ENCODE results near the gene ANKRD24. TPM values are rescaled to one million over a fixed set of nuclear protein-coding genes. Genes with fewer than 3 reads are reported as not detected.
"Not testable (repeated sequence)": the region's sequence is repeated elsewhere in the genome, so short reads cannot be mapped to it uniquely, and the experiment has no call there.

The ANKRD24 gene
- total RNA-seq, 1 donor from 2014 or later, result 0.26 TPM

DNA sequence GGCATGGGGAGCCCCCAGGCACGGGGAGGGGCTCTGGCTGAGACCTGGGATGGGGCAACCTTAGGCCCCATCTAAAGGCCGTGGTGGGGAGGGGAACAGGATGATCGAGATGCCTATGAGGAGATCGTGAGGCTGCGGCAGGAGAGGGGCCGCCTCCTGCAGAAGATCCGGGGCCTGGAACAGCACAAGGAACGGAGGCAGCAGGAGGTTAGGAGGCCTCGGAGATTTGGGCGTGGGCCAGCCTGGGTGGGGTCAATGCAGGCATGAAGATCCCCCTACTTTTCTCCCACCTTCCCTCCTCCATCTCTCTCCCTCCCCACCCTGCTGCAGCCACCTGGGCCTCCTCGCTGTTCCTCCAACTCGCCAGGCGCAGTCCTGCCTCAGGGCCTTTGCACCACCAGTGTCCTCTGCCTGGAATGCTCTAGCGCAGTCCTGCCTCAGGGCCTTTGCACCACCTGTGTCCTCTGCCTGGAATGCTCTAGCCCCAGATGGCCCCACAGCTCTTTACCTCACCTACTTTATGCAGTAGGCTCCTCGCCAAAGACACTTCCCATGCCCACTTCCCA, 27.8 kb downstream of the ANKRD24 start:
- H3K4me3 ChIP-seq (ENCODE audit: low read depth, low read length), result no peak overlapping the region
- no peaks in the 10 kb centered on the region for H3K27me3 ChIP-seq (ENCODE audit: control insufficient read depth, insufficient read depth, low read length)
- no peak for FAIRE-seq
- no peak for TF ChIP-seq CTCF (IDR thresholded peaks at IDR 0.05; ENCODE audit: insufficient read depth, low read length, severe bottlenecking)
- no peaks in the 10 kb centered on the region for H3K36me3 ChIP-seq (ENCODE audit: control insufficient read depth, insufficient read depth, low read length)
- DNase-seq (ENCODE audit: low read depth), result no peak

GRCh38 chr19:4213116-4213515, 30.6 kb downstream of the ANKRD24 start:
- H3K27me3 ChIP-seq (ENCODE audit: control insufficient read depth, insufficient read depth, low read length), result no peaks in the 10 kb centered on the region
- TF ChIP-seq CTCF (IDR thresholded peaks at IDR 0.05; ENCODE audit: insufficient read depth, low read length, severe bottlenecking), result no peak
- no peak for FAIRE-seq
- no peak for DNase-seq (ENCODE audit: low read depth)
- H3K36me3 ChIP-seq (ENCODE audit: control insufficient read depth, insufficient read depth, low read length), result no peaks in the 10 kb centered on the region
- H3K4me3 ChIP-seq (ENCODE audit: low read depth, low read length), result no peak overlapping the region

GRCh38 chr19:4215807-4216206, 33.3 kb downstream of the ANKRD24 start:
- DNase-seq (ENCODE audit: low read depth), result no peak
- no peaks in the 10 kb centered on the region for H3K27me3 ChIP-seq (ENCODE audit: control insufficient read depth, insufficient read depth, low read length)
- no peak for FAIRE-seq
- H3K4me3 ChIP-seq (ENCODE audit: low read depth, low read length), result no peak overlapping the region
- no peaks in the 10 kb centered on the region for H3K36me3 ChIP-seq (ENCODE audit: control insufficient read depth, insufficient read depth, low read length)
- no peak for TF ChIP-seq CTCF (IDR thresholded peaks at IDR 0.05; ENCODE audit: insufficient read depth, low read length, severe bottlenecking)

DNA sequence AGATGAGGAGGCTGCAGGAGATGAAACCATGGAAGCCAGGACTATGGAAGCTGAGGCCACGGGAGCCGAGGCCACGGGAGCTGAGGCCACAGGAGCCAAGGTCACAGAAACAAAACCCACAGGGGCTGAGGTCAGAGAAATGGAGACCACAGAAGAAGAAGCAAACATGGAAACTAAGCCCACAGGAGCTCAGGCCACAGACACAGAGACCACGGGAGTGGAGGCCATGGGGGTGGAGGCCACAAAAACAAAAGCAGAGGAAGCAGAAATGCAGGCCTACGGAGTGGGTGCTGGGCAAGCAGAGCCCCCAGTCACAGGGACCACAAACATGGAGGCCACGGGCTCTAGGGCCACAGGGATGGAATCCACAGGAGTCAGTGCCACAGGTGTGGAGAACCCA, 34.4 kb downstream of the ANKRD24 start:
- H3K36me3 ChIP-seq (ENCODE audit: control insufficient read depth, insufficient read depth, low read length), result no peaks in the 10 kb centered on the region
- FAIRE-seq (no peak), DNase-seq (ENCODE audit: low read depth) (no peak)
- H3K27me3 ChIP-seq (ENCODE audit: control insufficient read depth, insufficient read depth, low read length), result no peaks in the 10 kb centered on the region
- no peak overlapping the region for H3K4me3 ChIP-seq (ENCODE audit: low read depth, low read length)
- TF ChIP-seq CTCF (IDR thresholded peaks at IDR 0.05; ENCODE audit: insufficient read depth, low read length, severe bottlenecking), result no peak

GRCh38 chr19:4217429-4218264, 35.2 kb downstream of the ANKRD24 start:
- no peak for TF ChIP-seq CTCF (IDR thresholded peaks at IDR 0.05; ENCODE audit: insufficient read depth, low read length, severe bottlenecking)
- FAIRE-seq (no peak), DNase-seq (ENCODE audit: low read depth) (no peak)
- no peaks in the 10 kb centered on the region for H3K27me3 ChIP-seq (ENCODE audit: control insufficient read depth, insufficient read depth, low read length)
- no peaks in the 10 kb centered on the region for H3K36me3 ChIP-seq (ENCODE audit: control insufficient read depth, insufficient read depth, low read length)
- no peak overlapping the region for H3K4me3 ChIP-seq (ENCODE audit: low read depth, low read length)

GRCh38 chr19:4218523-4218922, 36.0 kb downstream of the ANKRD24 start:
- not testable (repeated sequence) for DNase-seq (ENCODE audit: low read depth); H3K36me3 ChIP-seq (ENCODE audit: control insufficient read depth, insufficient read depth, low read length); H3K4me3 ChIP-seq (ENCODE audit: low read depth, low read length); H3K27me3 ChIP-seq (ENCODE audit: control insufficient read depth, insufficient read depth, low read length); FAIRE-seq

Measured in bronchial epithelial cell (primary cell).